MG63 (cell line): Measurements from ENCODE around the gene MEGF10. TPM values are rescaled to one million over a fixed set of nuclear protein-coding genes. Genes with fewer than 3 reads are reported as not detected.

Experiments
- DNase-seq: peaks from one replicate; pipeline ENCODE4 v3.0.0-alpha.2; 2020
- H3K27me3 ChIP-seq: fragments of 250-450 bp; sonication (Bioruptor Pico); 2 replicates; pipeline ENCODE4 v1.5.1; 2020; ENCODE audit warnings: mild to moderate bottlenecking, moderate library complexity
- H3K36me3 ChIP-seq: fragments of 250-450 bp; sonication (Bioruptor Pico); 2 replicates; pipeline ENCODE4 v1.5.1; 2020; ENCODE audit warnings: mild to moderate bottlenecking, moderate library complexity
- H3K4me3 ChIP-seq: fragments of 250-450 bp; sonication (Bioruptor Pico); 2 replicates; pipeline ENCODE4 v1.5.1; 2020; ENCODE audit warnings: mild to moderate bottlenecking, moderate library complexity
- H3K9me3 ChIP-seq: fragments of 250-450 bp; sonication (Bioruptor Pico); 2 replicates; pipeline ENCODE4 v1.5.1; 2020; ENCODE audit warnings: mild to moderate bottlenecking, moderate library complexity
- total RNA-seq: library from RNA; depleted of rRNA; stranded (reverse); fragments of >200 nt; shearing (Covaris generic); gene quantifications from 2 replicates; pipeline ENCODE4 v1.2.3, GENCODE V29; 2014; ENCODE audit warnings: low replicate concordance; rRNA removed

MEGF10 gene
- total RNA-seq, 1 experiment from 2014 or later = not detected

DNA sequence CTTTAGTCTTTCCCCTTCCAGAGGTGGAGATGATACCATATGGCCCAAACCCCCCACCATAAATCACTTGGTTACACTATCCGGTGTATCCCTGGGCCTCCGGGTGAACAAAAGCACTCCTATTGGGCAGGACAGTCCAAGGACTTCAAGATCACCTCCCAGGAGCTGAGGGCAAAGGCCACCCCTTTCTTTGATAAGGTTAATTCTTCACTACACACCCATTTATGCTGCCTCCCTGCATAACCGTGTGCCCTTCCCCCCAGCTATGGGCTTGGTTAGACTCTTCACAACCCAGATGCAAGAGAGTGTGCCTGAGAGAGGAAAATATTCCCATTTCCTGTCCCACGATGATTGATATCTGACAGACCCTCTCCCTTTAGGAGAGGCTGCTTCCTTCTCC, 162.0 kb downstream of the MEGF10 start:
- Histone ChIP-seq H3K4me3 (no peak overlapping the region), H3K9me3 (no peaks in the 10 kb centered on the region), H3K27me3 (peaks cover 31% of the 10 kb centered on the region), H3K36me3 (no peaks in the 10 kb centered on the region)
- no peak for DNase-seq

- Histone ChIP-seq H3K36me3 (no peaks in the 10 kb centered on the region), H3K4me3 (no peak overlapping the region), H3K9me3 (no peaks in the 10 kb centered on the region), H3K27me3 (peaks cover 28% of the 10 kb centered on the region)
- DNase-seq = no peak
These were observed 180.6 kb downstream of the MEGF10 start for GRCh38 chr5:127471211-127471610.

DNA sequence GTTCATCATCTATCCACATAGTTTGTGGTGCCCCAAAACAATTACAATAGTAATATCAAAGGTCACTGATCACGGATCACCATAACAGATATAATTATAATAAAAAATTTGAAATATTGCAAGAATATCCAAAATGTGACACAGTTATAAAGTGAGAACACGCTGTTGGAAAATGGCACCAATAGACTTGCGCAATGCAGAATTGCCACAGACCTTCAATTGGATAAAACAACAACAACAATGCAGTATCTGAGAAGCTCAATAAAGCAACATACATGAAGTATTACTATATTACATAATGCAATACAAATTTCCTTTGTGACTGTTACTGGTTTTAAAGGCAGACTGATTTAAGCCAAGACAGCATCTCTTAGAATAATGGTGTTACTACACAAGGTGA, 182.1 kb downstream of the MEGF10 start:
- peaks cover 35% of the 10 kb centered on the region for H3K27me3 ChIP-seq
- no peak for DNase-seq
- no peaks in the 10 kb centered on the region for H3K36me3 ChIP-seq
- no peak overlapping the region for H3K4me3 ChIP-seq
- H3K9me3 ChIP-seq = no peaks in the 10 kb centered on the region

DNA sequence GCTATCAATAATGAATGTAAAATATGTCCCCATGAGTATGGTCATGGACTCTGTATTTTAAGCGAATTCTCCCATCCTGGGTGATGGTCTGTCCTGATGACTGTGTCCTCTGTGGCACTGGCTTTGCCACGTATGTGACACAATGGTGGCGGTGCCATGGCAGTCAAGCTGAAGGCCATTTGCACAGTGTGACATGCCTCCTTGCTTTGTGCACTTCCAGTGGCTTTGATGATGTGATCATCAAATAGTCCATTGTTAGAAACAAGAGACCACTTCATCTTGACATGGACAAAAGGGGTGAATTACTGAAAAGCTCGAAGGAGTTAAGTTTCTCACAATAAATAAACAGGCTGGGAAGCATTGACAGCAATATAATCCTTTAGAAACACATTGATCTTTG, 195.9 kb downstream of the MEGF10 start:
- Histone ChIP-seq H3K9me3 (no peaks in the 10 kb centered on the region), H3K36me3 (no peaks in the 10 kb centered on the region)
- no peak for DNase-seq

GRCh38 chr5:127492854-127493738, 202.5 kb downstream of the MEGF10 start:
- Histone ChIP-seq H3K9me3 (no peaks in the 10 kb centered on the region), H3K36me3 (no peaks in the 10 kb centered on the region), H3K4me3 (no peak overlapping the region), H3K27me3 (peaks cover 43% of the 10 kb centered on the region)
- no peak for DNase-seq

More for the DNA sequence above, 195.9 kb downstream of the MEGF10 start:
- Histone ChIP-seq H3K4me3 (no peak overlapping the region), H3K27me3 (peaks cover 32% of the 10 kb centered on the region)

DNA sequence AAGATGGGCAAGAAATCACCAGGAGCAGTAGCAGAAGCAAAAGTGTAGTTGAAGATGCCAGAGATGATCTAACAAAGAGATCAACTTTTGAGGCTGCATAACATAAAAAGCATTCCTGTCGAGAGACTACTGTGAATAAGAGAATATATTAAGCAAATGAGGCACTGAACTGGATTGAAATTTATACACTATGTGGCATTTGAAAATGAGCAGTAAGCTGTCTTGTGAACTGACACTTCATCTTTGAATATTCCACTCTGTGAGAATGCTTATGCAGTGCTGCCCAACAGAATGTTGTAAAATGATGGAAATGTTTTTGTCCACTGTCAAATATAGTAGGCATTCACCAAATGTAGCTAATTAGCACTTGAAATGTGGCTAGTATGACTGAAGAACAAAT, 208.0 kb downstream of the MEGF10 start:
- Histone ChIP-seq H3K9me3 (no peaks in the 10 kb centered on the region), H3K36me3 (no peaks in the 10 kb centered on the region), H3K27me3 (peaks cover 36% of the 10 kb centered on the region), H3K4me3 (no peak overlapping the region)
- no peak for DNase-seq

- H3K9me3 ChIP-seq = no peaks in the 10 kb centered on the region
- H3K36me3 ChIP-seq = no peaks in the 10 kb centered on the region
- no peak overlapping the region for H3K4me3 ChIP-seq
- H3K27me3 ChIP-seq = peaks cover 34% of the 10 kb centered on the region
- no peak for DNase-seq
These were observed 215.3 kb downstream of the MEGF10 start for GRCh38 chr5:127505905-127506304.

- H3K9me3 ChIP-seq = no peaks in the 10 kb centered on the region
- H3K4me3 ChIP-seq = no peak overlapping the region
- H3K27me3 ChIP-seq = peaks cover 37% of the 10 kb centered on the region
- no peaks in the 10 kb centered on the region for H3K36me3 ChIP-seq
- no peak for DNase-seq
These were observed 216.0 kb downstream of the MEGF10 start for GRCh38 chr5:127506616-127507015.

GRCh38 chr5:127508644-127509373, 218.2 kb downstream of the MEGF10 start:
- no peaks in the 10 kb centered on the region for H3K36me3 ChIP-seq

More at GRCh38 chr5:127508644-127509373, 218.2 kb downstream of the MEGF10 start:
- DNase-seq = no peak
- Histone ChIP-seq H3K27me3 (peaks cover 43% of the 10 kb centered on the region), H3K4me3 (no peak overlapping the region), H3K9me3 (no peaks in the 10 kb centered on the region)

Other genes with a start within 250 kb of the MEGF10 start
- 2.5 and 12.2 TPM in 2 replicates for gene C5orf63, start 217.3 kb upstream of the MEGF10 start, total RNA-seq
- 26.8 and 40.3 TPM in 2 replicates for gene PRRC1, start 226.8 kb downstream of the MEGF10 start, total RNA-seq